ENCODE measurements around the gene ZNF735. TPM values are rescaled to one million over a fixed set of nuclear protein-coding genes. Genes with fewer than 3 reads are reported as not detected.
"Not testable (repeated sequence)": the region's sequence is repeated elsewhere in the genome, so short reads cannot be mapped to it uniquely, and the experiment has no call there.

The ZNF735 gene
- total RNA-seq, 1 donor from 2014 or later = not detected

DNA sequence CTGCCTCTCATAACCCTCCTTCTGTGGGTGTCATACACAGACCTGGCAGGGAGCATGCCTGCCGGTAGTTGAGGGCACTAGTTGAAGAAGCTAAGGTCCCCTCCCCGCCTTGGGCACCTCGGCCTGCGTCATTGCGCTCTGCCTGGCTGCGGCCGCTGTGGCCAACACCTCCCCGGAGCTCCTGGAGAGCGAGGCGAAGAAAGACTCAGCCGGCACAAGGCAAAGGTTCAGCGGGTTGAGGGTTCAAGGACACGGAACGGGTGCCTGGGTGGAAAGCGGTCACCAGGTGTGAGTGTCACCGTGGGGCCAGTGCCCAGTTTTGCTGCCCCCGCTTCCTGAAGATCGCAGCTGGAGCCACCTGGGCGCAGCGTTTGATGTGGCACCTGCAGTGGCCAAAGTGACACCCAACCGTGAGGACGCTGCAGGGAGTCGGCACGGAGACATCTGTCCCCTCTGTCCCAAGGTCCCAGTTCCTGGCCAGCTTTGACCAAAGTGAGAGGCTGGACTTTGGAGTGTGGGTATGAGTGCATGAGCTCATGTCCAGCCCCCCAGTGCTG, 14.8 kb upstream of the ZNF735 start:
- TF ChIP-seq, protein P1, sequence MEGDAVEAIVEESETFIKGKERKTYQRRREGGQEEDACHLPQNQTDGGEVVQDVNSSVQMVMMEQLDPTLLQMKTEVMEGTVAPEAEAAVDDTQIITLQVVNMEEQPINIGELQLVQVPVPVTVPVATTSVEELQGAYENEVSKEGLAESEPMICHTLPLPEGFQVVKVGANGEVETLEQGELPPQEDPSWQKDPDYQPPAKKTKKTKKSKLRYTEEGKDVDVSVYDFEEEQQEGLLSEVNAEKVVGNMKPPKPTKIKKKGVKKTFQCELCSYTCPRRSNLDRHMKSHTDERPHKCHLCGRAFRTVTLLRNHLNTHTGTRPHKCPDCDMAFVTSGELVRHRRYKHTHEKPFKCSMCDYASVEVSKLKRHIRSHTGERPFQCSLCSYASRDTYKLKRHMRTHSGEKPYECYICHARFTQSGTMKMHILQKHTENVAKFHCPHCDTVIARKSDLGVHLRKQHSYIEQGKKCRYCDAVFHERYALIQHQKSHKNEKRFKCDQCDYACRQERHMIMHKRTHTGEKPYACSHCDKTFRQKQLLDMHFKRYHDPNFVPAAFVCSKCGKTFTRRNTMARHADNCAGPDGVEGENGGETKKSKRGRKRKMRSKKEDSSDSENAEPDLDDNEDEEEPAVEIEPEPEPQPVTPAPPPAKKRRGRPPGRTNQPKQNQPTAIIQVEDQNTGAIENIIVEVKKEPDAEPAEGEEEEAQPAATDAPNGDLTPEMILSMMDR (IDR thresholded peaks at IDR 0.05; ENCODE audit: unreplicated experiment) = no peak
- DNase-seq (ENCODE audit: low spot score in 2 of 2, unreplicated experiment in 2 of 2) = no peak
- H3K36me3 Mint-ChIP-seq = no peaks in the 10 kb centered on the region
- no peaks in the 10 kb centered on the region for H3K4me1 Mint-ChIP-seq
- H3K27ac Mint-ChIP-seq = no peak overlapping the region
- peaks cover 45% of the 10 kb centered on the region for H3K9me3 Mint-ChIP-seq
- no peaks in the 10 kb centered on the region for H3K27me3 Mint-ChIP-seq (ENCODE audit: low read depth)
- H3K4me3 Mint-ChIP-seq = no peak overlapping the region

DNA sequence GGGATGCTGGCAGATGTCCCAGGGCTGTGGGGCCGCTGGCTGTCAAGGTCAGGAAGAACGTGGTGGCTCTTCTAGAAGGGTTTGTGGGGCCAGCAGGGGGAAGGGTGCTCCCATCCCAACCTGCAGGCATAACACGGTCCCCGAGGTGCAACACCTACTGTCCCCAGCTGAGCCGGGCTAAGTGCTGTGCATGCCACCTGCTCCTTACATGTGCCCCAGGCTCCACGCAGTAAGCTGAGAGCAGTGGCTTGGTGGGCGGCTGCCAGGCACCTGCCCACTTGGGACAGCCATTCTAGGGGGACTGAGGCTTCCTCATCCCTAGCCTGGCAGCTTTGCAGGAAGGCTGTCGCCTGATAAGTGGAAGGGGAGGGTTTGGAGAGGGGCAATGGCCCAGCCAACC, 14.2 kb upstream of the ZNF735 start:
- TF ChIP-seq, protein P1 (IDR thresholded peaks at IDR 0.05; ENCODE audit: unreplicated experiment) = no peak
- Mint-ChIP-seq H3K36me3 (no peaks in the 10 kb centered on the region), H3K9me3 (peaks cover 43% of the 10 kb centered on the region), H3K27ac (no peak overlapping the region), H3K27me3 (ENCODE audit: low read depth) (no peaks in the 10 kb centered on the region), H3K4me1 (no peaks in the 10 kb centered on the region), H3K4me3 (no peak overlapping the region)
- no peak for DNase-seq (ENCODE audit: low spot score in 2 of 2, unreplicated experiment in 2 of 2)

DNA sequence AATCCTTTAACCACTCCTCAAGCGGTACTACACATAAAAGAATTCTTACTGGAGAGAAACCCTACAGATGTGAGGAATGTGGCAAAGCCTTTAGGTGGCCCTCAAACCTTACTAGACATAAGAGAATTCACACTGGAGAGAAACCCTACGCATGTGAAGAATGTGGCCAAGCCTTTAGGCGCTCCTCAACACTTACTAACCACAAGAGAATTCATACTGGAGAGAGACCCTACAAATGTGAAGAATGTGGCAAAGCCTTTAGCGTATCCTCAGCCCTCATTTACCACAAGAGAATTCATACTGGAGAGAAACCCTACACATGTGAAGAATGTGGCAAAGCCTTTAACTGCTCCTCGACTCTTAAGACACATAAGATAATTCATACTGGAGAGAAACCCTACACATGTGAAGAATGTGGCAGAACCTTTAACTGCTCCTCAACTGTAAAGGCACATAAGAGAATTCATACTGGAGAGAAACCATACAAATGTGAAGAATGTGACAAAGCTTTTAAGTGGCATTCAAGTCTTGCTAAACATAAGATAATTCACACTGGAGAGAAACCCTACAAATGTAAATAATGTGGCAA, 12.8 kb downstream of the ZNF735 start:
- DNase-seq (ENCODE audit: low spot score in 2 of 2, unreplicated experiment in 2 of 2); H3K4me1 Mint-ChIP-seq; H3K36me3 Mint-ChIP-seq; H3K27me3 Mint-ChIP-seq (ENCODE audit: low read depth); H3K27ac Mint-ChIP-seq; H3K4me3 Mint-ChIP-seq: not testable (repeated sequence)
- H3K9me3 Mint-ChIP-seq = peaks cover 57% of the 10 kb centered on the region

DNA sequence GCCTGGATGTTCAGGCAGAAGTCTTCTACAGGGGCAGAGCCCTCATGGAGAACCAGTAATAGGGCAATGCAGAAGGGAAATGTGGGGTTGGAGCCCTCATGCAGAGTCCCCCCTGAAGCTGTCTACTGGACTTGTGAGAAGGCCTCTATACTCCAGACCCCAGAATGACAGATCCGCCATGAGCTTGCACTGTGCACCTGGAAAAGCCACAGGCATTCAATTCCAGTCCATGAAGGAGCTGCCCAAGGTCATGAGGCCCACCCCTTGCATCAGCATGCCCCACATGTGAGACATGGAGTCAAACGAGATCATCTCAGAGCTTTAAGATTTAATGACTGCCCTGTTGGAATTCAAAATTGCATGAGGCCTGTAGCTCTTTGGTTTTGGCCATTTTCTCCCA, 16.4 kb downstream of the ZNF735 start:
- TF ChIP-seq, protein P1 (IDR thresholded peaks at IDR 0.05; ENCODE audit: unreplicated experiment) = no peak
- H3K9me3 Mint-ChIP-seq = peaks cover 72% of the 10 kb centered on the region
- H3K4me1 Mint-ChIP-seq = no peaks in the 10 kb centered on the region
- no peaks in the 10 kb centered on the region for H3K27me3 Mint-ChIP-seq (ENCODE audit: low read depth)
- no peak for DNase-seq (ENCODE audit: low spot score in 2 of 2, unreplicated experiment in 2 of 2)
- no peak overlapping the region for H3K4me3 Mint-ChIP-seq
- H3K36me3 Mint-ChIP-seq = no peaks in the 10 kb centered on the region
- H3K27ac Mint-ChIP-seq = no peak overlapping the region

DNA sequence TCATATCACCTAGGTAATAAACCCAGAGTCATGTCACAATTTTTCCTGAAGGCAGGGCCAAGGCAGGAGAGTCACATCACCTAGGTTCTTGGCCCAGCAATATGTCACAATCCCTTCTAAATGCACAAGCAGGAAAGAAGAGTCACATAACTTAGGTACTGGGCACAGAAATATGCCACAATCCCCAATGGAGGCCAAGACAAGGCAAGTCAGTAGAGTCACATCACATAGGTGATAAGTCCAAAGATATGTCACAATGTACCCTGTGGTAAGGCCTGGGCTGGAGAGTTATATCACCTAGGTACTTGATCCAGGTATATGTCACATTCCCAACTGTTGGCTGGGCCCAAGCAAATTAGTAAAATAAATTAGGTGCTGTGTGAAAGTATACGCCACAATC, 21.2 kb downstream of the ZNF735 start, which contains the start of gene ZNF679:
ZNF679 (plus strand) TSS at position 301 of the 400 bp plus-strand sequence. CDS start 20,644 bp downstream, outside the sequence.
- H3K27ac Mint-ChIP-seq; H3K36me3 Mint-ChIP-seq; H3K4me3 Mint-ChIP-seq; DNase-seq (ENCODE audit: low spot score in 2 of 2, unreplicated experiment in 2 of 2); H3K4me1 Mint-ChIP-seq; H3K27me3 Mint-ChIP-seq (ENCODE audit: low read depth): not testable (repeated sequence)
- H3K9me3 Mint-ChIP-seq = peaks cover 83% of the 10 kb centered on the region

DNA sequence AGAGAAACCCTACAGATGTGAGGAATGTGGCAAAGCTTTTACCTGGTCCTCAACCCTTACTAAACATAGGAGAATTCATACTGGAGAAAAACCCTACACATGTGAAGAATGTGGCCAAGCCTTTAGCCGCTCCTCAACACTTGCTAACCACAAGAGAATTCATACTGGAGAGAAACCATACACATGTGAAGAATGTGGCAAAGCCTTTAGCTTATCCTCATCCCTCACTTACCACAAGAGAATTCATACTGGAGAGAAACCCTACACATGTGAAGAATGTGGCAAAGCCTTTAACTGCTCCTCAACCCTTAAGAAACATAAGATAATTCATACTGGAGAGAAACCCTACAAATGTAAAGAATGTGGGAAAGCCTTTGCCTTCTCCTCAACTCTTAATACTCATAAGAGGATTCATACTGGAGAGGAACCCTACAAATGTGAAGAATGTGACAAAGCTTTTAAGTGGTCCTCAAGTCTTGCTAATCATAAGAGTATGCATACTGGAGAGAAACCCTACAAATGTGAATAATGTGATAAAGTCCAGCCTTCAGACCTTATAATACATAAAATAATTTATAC, 59.4 kb downstream of the ZNF735 start:
- no peak for DNase-seq (ENCODE audit: low spot score in 2 of 2, unreplicated experiment in 2 of 2)
- Mint-ChIP-seq H3K4me1 (no peaks in the 10 kb centered on the region), H3K27me3 (ENCODE audit: low read depth) (no peaks in the 10 kb centered on the region), H3K27ac (no peak overlapping the region), H3K9me3 (peaks cover 41% of the 10 kb centered on the region), H3K36me3 (no peaks in the 10 kb centered on the region), H3K4me3 (no peak overlapping the region)
- TF ChIP-seq, protein P1 (IDR thresholded peaks at IDR 0.05; ENCODE audit: unreplicated experiment) = no peak

Other genes with a start within 250 kb of the ZNF735 start
- not detected in 3 replicates for gene ZNF722, start 208.4 kb upstream of the ZNF735 start, total RNA-seq
- gene ZNF727, start 161.8 kb upstream of the ZNF735 start, total RNA-seq = not detected in 3 replicates
- not detected in 3 replicates for gene ZNF679, start 21.3 kb downstream of the ZNF735 start, total RNA-seq
- not detected in 3 replicates for gene ZNF736, start 106.8 kb downstream of the ZNF735 start, total RNA-seq

All from mesothelial cell of epicardium (in vitro differentiated cells).